ENCODE data around the gene PDE4B.

DNA sequence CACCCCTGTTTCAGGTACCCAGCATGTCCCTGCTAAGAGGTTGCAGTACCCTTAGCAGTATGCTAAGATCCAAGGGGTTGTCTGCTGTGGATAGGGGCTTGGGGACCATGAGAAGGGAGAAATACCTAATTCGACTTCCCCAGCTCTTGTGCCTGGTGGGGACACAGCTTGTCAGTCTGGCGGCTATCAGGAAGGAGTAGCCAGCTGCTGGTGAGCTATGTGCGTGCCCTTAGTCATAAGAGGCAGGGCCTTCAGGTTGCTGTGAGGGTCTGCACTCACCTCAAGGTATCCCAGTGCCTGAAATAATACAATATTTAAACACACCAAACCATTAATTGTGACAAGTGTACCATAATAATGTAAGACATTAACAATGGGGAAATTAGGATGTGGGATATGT lies 536.2 kb downstream of the PDE4B start:
- TF ChIP-seq, protein P1, sequence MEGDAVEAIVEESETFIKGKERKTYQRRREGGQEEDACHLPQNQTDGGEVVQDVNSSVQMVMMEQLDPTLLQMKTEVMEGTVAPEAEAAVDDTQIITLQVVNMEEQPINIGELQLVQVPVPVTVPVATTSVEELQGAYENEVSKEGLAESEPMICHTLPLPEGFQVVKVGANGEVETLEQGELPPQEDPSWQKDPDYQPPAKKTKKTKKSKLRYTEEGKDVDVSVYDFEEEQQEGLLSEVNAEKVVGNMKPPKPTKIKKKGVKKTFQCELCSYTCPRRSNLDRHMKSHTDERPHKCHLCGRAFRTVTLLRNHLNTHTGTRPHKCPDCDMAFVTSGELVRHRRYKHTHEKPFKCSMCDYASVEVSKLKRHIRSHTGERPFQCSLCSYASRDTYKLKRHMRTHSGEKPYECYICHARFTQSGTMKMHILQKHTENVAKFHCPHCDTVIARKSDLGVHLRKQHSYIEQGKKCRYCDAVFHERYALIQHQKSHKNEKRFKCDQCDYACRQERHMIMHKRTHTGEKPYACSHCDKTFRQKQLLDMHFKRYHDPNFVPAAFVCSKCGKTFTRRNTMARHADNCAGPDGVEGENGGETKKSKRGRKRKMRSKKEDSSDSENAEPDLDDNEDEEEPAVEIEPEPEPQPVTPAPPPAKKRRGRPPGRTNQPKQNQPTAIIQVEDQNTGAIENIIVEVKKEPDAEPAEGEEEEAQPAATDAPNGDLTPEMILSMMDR (IDR thresholded peaks at IDR 0.05), result no peak
- TF ChIP-seq POLR2AphosphoS5 (IDR thresholded peaks at IDR 0.05) (no peak), EP300 (IDR thresholded peaks at IDR 0.05) (no peak), POLR2A (IDR thresholded peaks at IDR 0.05) (no peak)

Data from sigmoid colon (tissue), 4 donors.